HG03196 (cell line): Measurements from ENCODE around the gene ADAMTS15.

Source experiments
- ATAC-seq: cut with Tn5 transposase; IDR thresholded peaks from one replicate; pipeline ENCODE4 v1.9.1; 2021; ENCODE audit not compliant: unreplicated experiment

Gene ADAMTS15

DNA sequence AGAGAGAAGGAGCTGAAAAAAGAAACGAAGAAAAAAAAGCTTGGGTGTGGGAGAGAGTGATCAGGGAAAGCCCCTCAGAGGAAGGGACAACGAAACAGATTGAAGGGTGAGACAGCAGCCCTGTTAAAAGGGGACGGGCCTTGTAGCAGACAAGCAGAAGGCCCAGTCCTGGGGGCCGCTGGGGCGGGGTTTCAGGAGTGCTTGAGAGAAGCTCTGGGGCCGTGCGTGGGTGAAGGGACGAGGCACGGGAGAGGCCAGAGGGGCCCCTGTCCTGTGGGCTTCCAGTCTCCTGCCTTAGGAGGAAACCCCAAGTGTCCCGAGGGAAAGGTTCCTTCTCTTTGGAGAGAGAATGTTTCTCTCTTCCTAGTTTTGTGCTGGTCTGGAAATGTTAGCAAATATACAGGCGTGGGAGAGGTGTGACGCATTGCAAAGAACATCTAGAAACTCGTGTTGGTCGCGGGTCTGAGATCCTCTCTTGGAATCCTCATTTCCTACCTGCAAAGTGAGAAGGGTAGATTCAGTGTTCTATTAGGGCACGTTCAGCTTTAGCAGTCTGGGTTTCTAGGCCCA, 28.6 kb downstream of the ADAMTS15 start:
- no peak for ATAC-seq

- ATAC-seq = no peak
Measured at GRCh38 chr11:130477586-130478203, 29.2 kb downstream of the ADAMTS15 start.

GRCh38 chr11:130478204-130478701, 29.8 kb downstream of the ADAMTS15 start:
- ATAC-seq = no peak

GRCh38 chr11:130478881-130479280, 30.4 kb downstream of the ADAMTS15 start:
- no peak for ATAC-seq

GRCh38 chr11:130480186-130480585, 31.7 kb downstream of the ADAMTS15 start:
- no peak for ATAC-seq

DNA sequence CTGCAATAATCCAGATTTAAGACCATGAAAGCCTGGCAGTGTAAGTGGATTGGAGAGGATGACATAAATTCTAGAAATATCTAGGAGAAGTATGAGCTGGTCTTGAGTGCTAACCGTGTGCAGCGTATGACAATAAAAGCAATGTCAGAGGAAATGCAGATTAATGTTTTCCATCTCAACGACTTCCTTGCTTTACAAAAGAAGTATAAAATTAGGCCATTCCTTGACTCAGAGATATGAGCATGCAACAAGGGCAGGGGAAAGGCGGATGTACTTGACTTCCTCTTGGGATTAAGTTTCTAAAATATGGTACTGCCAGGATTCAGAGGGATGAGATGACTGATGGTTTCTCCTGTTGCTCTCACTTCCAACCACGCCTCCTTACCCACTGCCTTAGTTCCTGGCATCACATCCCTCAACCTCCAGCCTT, 32.3 kb downstream of the ADAMTS15 start:
- no peak for ATAC-seq

- ATAC-seq = no peak
Measured at GRCh38 chr11:130483124-130483523, 34.7 kb downstream of the ADAMTS15 start.

DNA sequence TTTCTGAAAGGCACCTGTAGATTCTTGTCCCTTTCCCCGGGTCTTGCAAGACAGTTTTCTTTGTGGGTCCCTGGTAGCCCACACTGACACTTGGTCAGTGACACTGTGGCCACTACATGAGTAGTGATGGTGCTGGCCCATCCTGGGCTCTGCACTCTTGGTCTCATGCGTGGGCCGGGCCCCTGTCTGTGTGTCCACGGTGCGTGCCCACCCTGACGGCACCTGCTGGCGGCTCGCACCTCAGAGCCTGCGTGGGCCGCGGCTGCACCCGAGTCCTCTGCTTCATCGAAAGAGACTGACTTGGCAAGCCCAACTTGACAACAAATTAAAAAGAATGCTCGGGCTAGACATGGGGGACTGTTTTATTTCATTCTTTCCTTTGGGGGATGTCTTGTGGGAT, 37.5 kb downstream of the ADAMTS15 start:
- ATAC-seq = no peak

DNA sequence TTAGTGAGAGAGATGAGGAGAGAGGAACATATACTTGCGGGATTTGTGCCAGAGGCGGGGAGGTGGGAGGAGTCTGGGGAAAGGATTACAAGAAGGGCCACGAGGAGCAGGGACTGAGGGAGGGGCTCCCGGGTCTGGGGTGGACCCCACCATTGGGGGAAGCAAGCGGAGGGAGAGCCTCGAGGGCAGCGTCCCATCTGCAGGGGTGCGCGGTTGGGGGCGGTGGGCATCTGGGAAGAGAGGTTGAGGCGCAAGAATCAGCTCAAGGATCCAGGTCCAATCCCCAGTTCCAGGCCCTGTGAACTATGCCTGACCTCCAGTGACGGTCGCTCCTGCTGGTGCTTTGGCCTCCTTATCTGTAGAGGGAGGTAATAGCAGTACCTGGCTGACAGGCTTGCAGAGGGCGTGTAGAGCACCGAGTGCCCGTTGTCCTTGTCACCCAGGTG, 38.0 kb downstream of the ADAMTS15 start:
- no peak for ATAC-seq

- no peak for ATAC-seq
Measured at GRCh38 chr11:130486987-130487923, 38.8 kb downstream of the ADAMTS15 start.

DNA sequence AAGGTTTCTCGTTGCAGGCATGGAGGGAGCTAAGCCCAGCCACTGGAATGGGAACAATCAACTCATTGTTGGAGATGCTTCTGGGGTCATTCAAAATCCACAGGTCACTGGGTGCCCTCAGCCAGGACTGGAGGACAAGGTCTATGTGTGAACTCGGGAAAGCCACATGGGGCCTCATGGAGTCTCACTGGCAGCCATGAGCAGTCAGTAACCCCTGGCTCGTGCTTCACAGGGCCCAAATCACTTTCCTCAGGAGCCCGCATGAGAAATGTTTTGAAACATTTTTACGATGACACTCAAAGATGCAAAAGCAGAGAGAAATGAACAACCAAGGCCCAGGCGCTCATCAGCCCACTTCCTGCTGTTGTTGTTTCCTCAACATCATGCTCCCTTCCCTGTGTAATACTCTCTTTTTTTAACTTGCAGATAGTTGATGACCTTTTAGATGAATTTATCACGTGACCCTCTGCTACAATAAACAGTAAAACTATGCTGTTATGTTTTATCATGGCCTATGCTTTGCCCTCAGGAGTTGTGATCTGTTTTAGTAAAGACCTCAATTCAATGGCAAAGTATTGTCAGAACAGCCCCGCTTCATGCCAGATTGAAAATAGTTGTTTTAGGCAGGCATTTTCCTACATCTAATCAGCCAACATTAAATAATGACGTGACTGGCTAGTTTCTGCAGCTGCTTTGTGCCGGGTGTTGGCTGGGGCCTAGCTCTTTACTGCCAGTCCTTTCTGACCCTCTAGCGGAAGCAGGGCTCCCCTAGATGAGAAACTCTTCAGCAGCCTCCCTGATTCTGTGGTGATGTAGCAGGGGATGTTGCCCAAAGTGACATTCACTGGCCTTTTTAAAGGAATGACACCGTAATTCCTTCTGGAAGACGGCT, 39.7 kb downstream of the ADAMTS15 start:
- ATAC-seq = no peak

DNA sequence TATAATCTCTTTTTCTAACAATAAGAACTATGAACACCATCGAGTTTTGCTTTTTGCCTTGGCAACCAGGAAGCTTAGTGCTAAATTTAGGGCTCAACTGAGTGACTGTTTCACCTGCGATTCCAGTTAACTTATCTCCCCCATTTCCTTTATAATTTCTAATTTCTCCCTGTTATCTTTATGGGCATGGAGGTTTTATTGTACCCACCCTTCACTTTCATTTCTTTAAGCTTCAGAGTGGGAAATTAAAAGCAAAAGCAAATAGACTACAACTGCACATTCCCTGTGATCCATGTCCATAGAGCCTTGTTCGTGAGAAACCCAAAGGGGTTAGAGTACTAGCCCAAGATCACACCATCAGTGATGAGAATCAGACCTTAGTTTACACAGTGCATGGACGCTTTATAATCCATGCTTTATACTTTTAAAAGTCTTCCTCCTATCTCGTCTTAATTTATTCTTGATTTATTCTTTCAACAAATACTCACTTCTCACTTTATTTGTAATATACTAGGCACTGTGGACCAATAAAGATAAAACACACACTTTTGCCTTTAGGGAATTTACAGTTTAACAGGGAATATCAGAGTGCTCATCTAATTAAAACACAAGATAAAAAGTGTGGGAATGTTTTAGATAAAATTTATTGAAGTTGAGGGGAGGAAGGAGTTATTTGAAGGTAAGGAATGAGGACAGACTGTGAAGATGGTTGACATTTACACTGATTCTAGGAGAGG, 40.6 kb downstream of the ADAMTS15 start:
- no peak for ATAC-seq

GRCh38 chr11:130489716-130490115, 41.3 kb downstream of the ADAMTS15 start:
- no peak for ATAC-seq

GRCh38 chr11:130490682-130491449, 42.4 kb downstream of the ADAMTS15 start:
- no peak for ATAC-seq

DNA sequence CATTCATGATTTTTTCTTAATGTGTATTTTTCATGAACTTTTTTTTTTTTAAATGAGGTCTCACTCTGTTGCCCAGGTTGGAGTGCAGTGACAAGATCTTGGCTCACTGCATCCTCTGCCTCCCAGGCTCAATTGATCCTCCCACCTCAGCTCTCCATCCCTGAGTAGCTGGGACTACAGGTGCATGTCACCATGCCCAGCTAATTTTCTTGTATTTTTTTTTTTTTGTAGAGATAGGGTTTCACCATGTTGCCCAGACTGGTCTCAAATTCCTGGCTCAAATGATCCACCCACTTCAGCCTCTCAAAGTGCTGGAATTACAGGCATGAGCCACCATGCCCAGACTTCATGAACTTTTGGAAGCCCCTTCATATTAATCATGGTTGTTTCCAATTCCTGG, 49.7 kb downstream of the ADAMTS15 start:
- ATAC-seq = no peak

DNA sequence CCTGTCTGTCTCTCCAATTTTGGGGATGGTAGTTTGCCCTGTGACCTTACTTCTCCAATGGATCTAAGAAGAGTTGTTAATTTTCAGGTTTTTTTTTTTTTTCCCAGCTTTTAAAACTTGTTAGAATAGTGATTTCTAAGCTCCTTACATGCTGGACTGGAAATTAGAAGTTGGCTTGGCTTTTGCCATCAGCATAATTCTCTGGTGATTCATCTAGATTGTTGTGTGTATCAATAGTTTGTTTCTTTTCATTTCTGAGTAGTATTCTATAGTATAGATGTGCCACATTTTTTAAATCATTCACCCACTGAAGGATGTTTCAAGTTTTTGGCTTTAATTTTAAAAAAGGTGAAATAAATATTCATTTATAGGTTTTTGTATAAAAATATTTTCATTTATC, 51.4 kb downstream of the ADAMTS15 start:
- ATAC-seq = no peak

DNA sequence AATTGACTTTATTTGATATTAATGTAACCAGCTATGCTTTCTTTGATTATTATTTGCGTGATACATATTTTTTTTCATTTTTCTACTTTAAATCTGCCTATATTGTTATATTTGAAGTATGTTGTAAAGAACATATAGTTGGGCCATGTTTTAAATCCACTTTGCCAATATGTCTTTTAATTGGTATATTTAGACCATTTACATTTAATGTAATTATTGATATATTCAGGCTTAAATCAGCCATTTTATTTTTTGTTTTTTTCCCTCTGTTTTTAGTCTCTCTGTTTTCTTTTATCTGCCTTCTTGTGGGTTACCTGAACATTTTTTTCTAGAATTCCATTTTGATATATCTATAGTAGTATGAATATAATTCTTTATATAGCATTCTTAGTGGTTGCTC, 55.9 kb downstream of the ADAMTS15 start:
- no peak for ATAC-seq

- ATAC-seq = no peak
Measured at GRCh38 chr11:130508913-130509312, 60.5 kb downstream of the ADAMTS15 start.

DNA sequence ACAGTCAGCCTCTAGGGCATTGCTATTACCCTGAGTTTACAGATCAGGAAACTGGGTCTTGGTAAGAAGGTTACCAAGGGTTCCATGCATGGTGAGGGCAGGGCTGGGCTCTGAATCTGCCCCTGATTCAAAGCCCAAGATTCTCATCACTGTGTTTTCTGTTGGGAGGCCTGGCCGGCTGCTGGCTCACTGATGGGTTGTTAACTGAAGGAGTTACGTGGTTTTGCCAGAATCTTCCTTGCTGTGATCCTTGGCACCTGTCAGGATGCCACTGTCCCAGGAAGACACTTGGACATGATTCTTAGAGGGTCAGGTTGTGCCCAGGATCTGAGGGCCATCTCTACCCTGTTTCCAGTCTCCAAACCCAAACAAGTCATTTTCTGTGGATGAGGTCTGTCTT, 61.5 kb downstream of the ADAMTS15 start:
- no peak for ATAC-seq
